Activated naive CD4-positive, alpha-beta T cell treated with anti-CD3 and anti-CD28 coated beads, Interleukin-2, amount 50 U/mL, for 16 hours (primary cell): ENCODE results near the gene GNG14.
"Not testable (repeated sequence)": the region's sequence is repeated elsewhere in the genome, so short reads cannot be mapped to it uniquely, and the experiment has no call there.

ENCODE experiments used
- DNase-seq: peaks from one replicate; pipeline ENCODE4 v3.0.0-alpha.2; 2020

The GNG14 gene

GRCh38 chr19:12687496-12688196 is at the start of gene GNG14:
Gene GNG14, plus strand, starts transcription at chr19:12687998. Its CDS starts 51 bp downstream, at chr19:12688049.
- DNase-seq = no peak

GRCh38 chr19:12638611-12639182 is 49.1 kb upstream of the GNG14 start:
- no peak for DNase-seq

- peak; percentile 86 for DNase-seq
Observed at GRCh38 chr19:12639901-12640613, 47.7 kb upstream of the GNG14 start.

GRCh38 chr19:12641456-12641855 is 46.3 kb upstream of the GNG14 start:
- no peak for DNase-seq

GRCh38 chr19:12642506-12642905 is 45.3 kb upstream of the GNG14 start:
- DNase-seq = no peak

GRCh38 chr19:12643716-12644115 is 44.1 kb upstream of the GNG14 start:
- DNase-seq = not testable (repeated sequence)

GRCh38 chr19:12646551-12646950 is 41.2 kb upstream of the GNG14 start:
- no peak for DNase-seq

- DNase-seq = no peak
Observed at GRCh38 chr19:12647047-12647446, 40.8 kb upstream of the GNG14 start.

- peak; percentile 29 for DNase-seq
Observed at GRCh38 chr19:12647490-12648071, 40.2 kb upstream of the GNG14 start.

- no peak for DNase-seq
Observed at GRCh38 chr19:12648088-12648487, 39.7 kb upstream of the GNG14 start.

- no peak for DNase-seq
Observed at GRCh38 chr19:12649941-12650340, 37.9 kb upstream of the GNG14 start.

- DNase-seq = no peak
Observed at GRCh38 chr19:12652219-12652618, 35.6 kb upstream of the GNG14 start.

- no peak for DNase-seq
Observed at GRCh38 chr19:12655546-12655945, 32.3 kb upstream of the GNG14 start.

GRCh38 chr19:12656899-12657571 is 30.8 kb upstream of the GNG14 start:
- peak; percentile 28 for DNase-seq

- no peak for DNase-seq
Observed at GRCh38 chr19:12657966-12658365, 29.8 kb upstream of the GNG14 start.

- no peak for DNase-seq
Observed at GRCh38 chr19:12660980-12661379, 26.8 kb upstream of the GNG14 start.

- no peak for DNase-seq
Observed at GRCh38 chr19:12664406-12665280, 23.2 kb upstream of the GNG14 start.

- peak; percentile 59 for DNase-seq
Observed at GRCh38 chr19:12665281-12665573, 22.6 kb upstream of the GNG14 start.

- no peak for DNase-seq
Observed at GRCh38 chr19:12665671-12666264, 22.0 kb upstream of the GNG14 start.

- peak; percentile 84 for DNase-seq
Observed at GRCh38 chr19:12666265-12667048, 21.3 kb upstream of the GNG14 start, which contains the start of the genes MAN2B1 and WDR83. Gene MAN2B1, minus strand, starts transcription at chr19:12666742. Its CDS starts 41 bp downstream, at chr19:12666701. Gene WDR83, plus strand, starts transcription at chr19:12666807. Its CDS starts 2,984 bp downstream, at chr19:12669791.
